Activated T-cell treated with anti-CD3 and anti-CD28 coated beads for 4 hours (primary cell): ENCODE measurements around the gene CAMP.
"Not testable (repeated sequence)": the region's sequence is repeated elsewhere in the genome, so short reads cannot be mapped to it uniquely, and the experiment has no call there.

Experiments used
- DNase-seq: peaks from one replicate; pipeline ENCODE4 v3.0.0-alpha.2; 2020

CAMP gene

DNA sequence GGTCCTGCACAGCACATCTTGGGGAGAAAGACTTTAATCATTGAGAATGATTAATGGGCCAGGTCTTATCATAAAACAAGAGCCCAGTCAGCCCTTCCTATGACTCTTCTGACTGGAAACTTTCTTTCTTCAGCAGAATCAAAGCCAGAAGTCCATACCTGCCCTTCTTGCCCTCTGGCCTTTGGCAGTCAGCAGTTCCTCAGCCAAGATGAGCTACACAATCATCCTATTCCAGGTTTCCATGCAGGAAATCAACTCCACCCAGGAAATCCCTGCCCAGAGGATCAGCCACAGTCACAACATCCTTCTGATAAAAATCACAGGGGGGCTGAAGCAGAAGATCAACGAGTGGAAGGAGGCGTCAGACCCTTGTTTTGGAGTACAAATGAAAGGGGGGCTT lies 44.5 kb downstream of the CAMP start:
- no peak for DNase-seq

DNA sequence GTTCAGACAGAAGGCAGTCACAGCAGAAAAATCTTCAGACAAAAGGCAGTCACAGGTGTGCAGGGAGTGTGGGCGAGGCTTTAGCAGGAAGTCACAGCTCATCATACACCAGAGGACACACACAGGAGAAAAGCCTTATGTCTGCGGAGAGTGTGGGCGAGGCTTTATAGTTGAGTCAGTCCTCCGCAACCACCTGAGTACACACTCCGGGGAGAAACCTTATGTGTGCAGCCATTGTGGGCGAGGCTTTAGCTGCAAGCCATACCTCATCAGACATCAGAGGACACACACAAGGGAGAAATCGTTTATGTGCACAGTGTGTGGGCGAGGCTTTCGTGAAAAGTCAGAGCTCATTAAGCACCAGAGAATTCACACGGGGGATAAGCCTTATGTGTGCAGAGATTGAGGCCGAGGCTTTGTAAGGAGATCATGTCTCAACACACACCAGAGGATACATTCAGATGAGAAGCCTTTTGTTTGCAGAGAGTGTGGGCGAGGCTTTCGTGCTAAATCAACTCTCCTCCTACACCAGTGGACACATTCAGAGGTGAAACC lies 45.2 kb downstream of the CAMP start:
- peak; percentile 81 for DNase-seq

DNA sequence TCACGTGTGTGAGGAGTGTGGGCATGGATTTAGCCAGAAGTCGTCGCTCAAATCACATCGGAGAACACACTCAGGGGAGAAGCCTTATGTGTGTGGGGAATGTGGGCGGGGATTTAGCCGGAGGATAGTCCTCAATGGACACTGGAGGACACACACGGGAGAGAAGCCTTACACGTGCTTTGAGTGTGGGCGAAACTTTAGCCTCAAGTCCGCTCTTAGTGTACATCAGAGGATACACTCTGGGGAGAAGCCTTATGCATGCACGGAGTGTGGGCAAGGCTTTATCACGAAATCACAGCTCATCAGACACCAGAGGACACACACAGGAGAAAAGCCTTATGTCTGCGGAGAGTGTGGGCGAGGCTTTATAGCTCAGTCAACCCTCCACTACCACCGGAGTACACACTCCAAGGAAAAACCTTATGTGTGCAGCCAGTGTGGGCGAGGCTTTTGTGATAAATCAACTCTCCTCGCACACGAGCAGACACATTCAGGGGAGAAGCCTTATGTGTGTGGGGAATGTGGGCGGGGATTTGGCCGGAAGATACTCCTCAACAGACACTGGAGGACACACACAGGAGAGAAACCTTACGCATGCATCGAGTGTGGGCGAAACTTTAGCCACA lies 45.8 kb downstream of the CAMP start:
- DNase-seq = peak; percentile 62

DNA sequence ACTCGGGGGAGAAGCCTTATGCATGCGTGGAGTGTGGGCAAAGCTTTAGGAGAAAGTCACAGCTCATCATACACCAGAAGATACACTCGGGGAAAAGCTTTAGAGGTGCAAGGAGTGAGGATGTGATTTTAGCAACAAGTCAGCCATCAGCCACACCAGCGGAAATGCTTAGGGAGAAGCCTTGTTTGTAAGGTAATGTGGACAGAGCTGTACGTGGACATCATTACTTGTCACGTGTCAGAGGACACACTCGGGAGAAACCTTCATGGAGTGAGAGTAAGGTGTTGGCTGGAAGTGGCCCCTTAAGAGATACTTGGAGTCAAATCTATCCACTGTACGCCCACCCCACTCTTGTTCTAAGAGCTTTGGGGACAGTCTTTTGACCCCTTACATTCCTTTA lies 46.3 kb downstream of the CAMP start:
- no peak for DNase-seq

DNA sequence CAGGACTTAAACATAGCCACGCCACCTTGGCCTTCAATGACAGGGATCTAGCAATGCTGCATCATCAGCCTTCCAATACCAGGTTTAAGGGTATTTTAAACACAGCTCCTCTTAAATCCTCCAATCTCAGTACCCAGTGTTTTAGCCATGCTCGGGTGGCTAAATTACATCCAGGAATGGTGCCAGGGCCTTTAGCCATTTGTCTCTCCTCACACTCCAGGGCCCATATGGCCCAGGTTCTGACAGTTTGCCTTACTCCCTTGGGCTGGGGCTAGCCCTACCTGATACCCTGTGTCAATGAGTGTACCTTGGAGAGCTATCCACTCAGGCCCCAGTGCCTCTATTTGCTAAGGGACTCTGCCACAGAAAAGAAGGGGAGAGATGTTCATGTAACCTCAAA lies 47.0 kb downstream of the CAMP start:
- DNase-seq = no peak

DNA sequence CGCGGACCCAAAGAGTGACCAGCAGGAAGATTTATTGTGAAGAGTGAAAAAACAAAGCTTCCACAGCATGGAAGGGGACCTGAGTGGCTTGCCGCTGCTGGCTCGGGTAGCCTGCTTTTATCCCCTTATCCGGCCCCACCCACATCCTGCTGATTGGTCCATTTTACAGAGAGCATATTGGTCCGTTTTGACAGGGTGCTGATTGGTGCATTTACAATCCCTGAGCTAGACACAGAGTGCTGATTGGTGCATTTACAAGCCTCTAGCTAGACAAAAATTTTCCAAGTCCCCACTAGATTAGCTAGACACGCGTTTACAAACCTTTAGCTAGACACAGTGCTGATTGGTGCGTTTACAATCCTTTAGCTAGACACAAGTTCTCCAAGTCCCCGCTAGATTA lies 47.9 kb downstream of the CAMP start:
- not testable (repeated sequence) for DNase-seq

DNA sequence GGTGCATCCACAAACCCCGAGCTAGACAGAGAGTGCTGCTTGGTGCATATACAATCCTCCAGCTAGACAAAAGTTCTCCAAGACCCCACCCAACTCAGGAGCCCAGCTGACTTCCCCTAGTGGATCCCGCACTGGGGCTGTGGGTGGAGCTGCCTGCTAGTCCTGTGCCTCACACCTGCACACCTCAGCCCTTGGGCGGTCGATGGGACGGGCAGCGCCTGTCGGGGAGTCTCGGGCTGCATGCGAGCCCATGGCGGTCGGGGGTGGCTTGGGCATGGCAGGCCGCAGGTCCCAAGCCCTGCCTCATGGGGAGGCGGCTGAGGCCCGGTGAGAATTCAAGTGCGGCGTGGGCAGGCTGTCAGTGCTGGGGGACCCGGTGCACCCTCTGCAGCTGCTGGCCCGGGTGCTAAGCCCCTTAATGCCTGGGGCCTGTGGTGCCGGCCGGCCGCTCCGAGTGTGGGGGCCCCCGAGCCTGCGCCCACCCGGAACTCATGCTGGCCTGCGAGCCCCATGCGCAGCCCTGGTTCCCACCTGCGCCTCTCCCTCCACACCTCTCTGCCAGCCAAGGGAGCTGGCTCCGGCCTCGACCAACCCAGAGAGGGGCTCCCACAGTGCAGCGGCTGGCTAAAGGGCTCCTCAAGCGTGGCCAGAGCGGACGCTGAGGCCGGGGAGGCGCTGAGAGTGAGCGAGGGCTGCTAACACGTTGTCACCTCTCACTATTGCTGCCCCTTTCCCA lies 48.6 kb downstream of the CAMP start:
- no peak for DNase-seq

DNA sequence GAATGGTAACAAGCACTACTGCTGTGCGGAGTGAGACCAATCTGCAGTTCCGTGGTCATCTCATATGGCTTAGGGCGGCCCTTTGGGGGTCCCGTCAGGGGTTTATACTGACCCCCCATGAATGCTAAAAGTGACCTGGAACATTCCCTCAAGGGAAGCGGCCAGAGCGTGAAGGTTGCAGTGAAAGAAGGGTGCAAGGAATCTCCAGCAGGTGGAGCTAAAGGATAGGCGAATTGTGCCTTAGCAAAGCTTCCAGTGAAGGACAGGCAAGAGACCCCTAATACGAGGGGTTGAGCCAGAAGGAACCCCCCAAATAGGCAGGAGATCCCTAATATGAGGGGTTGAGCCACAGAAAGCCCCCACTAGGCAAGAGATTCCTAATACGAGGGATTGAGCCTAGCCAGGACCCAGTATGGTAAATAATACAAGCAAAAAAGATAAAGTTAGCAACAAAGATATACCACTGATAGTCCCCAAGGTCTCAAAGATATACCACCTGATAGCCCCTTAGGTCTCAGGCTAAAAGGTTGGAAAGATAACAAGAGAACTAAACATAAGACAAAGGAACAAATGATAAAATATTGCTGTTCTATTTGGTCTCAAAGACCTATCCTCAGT lies 50.4 kb downstream of the CAMP start:
- DNase-seq = peak; percentile 54

DNA sequence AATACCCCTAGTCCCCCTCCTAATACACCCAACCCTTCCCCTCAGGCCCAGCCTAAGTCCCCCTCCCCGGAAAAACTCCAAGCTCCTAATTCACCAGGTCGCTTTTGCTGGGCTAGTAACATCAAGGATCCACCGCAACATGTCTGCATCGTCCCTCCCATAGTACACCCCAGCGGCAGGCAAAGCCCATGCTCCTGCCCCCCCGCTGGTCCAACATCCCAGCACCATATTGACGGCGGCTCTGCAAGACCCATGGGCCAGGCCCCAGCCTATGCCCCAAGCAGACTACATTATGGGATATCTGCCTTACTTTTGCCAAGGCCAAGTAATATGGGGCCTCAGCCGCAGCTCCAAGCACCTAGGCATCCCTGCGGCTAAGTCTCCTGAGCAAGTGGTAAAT lies 51.2 kb downstream of the CAMP start:
- DNase-seq = no peak
